ENCODE data around the gene TRAPPC1.

GRCh38 chr17:7946441-7946840 lies 14.7 kb upstream of the TRAPPC1 start:
- no peak for TF ChIP-seq EZH2 (IDR thresholded peaks at IDR 0.05; ENCODE audit: low read depth)
- TF ChIP-seq, protein P1, sequence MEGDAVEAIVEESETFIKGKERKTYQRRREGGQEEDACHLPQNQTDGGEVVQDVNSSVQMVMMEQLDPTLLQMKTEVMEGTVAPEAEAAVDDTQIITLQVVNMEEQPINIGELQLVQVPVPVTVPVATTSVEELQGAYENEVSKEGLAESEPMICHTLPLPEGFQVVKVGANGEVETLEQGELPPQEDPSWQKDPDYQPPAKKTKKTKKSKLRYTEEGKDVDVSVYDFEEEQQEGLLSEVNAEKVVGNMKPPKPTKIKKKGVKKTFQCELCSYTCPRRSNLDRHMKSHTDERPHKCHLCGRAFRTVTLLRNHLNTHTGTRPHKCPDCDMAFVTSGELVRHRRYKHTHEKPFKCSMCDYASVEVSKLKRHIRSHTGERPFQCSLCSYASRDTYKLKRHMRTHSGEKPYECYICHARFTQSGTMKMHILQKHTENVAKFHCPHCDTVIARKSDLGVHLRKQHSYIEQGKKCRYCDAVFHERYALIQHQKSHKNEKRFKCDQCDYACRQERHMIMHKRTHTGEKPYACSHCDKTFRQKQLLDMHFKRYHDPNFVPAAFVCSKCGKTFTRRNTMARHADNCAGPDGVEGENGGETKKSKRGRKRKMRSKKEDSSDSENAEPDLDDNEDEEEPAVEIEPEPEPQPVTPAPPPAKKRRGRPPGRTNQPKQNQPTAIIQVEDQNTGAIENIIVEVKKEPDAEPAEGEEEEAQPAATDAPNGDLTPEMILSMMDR (conservative IDR thresholded peaks at IDR 0.05) = no peak
